IPS DF 4.7 (cell line): Measurements from ENCODE around the gene POLR1F.

Experiments used
- DNase-seq: peaks from one replicate; pipeline ENCODE4 v3.0.0-alpha.2; 2013; ENCODE audit warnings: low spot score; ENCODE audit errors: extremely low read depth

Gene POLR1F

GRCh38 chr7:19675816-19676215 is 33.0 kb downstream of the POLR1F start:
- DNase-seq: no peak

- DNase-seq: no peak
These were observed 34.4 kb downstream of the POLR1F start for GRCh38 chr7:19674266-19674960.

- DNase-seq: no peak
These were observed 38.0 kb downstream of the POLR1F start for GRCh38 chr7:19670806-19671205.

- DNase-seq: no peak
These were observed 43.3 kb downstream of the POLR1F start for GRCh38 chr7:19665399-19666008.

GRCh38 chr7:19663816-19664462 is 44.9 kb downstream of the POLR1F start:
- no peak for DNase-seq

GRCh38 chr7:19648791-19649190 is 60.0 kb downstream of the POLR1F start:
- no peak for DNase-seq
